Endodermal cell (in vitro differentiated cells): Measurements from ENCODE around the gene MEF2D. TPM values are rescaled to one million over a fixed set of nuclear protein-coding genes. Genes with fewer than 3 reads are reported as not detected.

Experiments used
- DNase-seq: peaks from one replicate; pipeline ENCODE4 v3.0.0-alpha.2; 2017
- H3K27ac ChIP-seq: 2 replicates; pipeline ENCODE4 v1.5.1; 2013; ENCODE audit warnings: mild to moderate bottlenecking, low read depth, low read length, moderate library complexity
- H3K27me3 ChIP-seq: 2 replicates; pipeline ENCODE4 v1.6.1; 2013; ENCODE audit warnings: mild to moderate bottlenecking, low read length, moderate library complexity; ENCODE audit not compliant: insufficient read depth, control insufficient read depth, poor library complexity, severe bottlenecking
- H3K36me3 ChIP-seq: 2 replicates; pipeline ENCODE4 v1.7.0; 2013; ENCODE audit warnings: mild to moderate bottlenecking, low read length, moderate library complexity; ENCODE audit not compliant: control insufficient read depth, insufficient read depth
- H3K4me1 ChIP-seq: one replicate; pipeline ENCODE4 v1.7.0; 2013; ENCODE audit warnings: low read length; ENCODE audit not compliant: control insufficient read depth, insufficient read depth
- H3K4me3 ChIP-seq: 2 replicates; pipeline ENCODE4 v1.5.1; 2013; ENCODE audit warnings: mild to moderate bottlenecking, low read length, moderate library complexity
- H3K9ac ChIP-seq: 2 replicates; pipeline ENCODE4 v1.6.1; 2013; ENCODE audit warnings: mild to moderate bottlenecking, low read length, moderate library complexity; ENCODE audit not compliant: poor library complexity, severe bottlenecking; ENCODE audit errors: extremely low read depth
- H3K9me3 ChIP-seq: 2 replicates; pipeline ENCODE4 v1.6.1; 2013; ENCODE audit warnings: mild to moderate bottlenecking, low read length, moderate library complexity; ENCODE audit not compliant: control insufficient read depth
- H3K27ac Mint-ChIP-seq: 2 replicates; pipeline ENCODE4 v1.8.0; 2020; ENCODE audit warnings: mixed read lengths
- H3K27me3 Mint-ChIP-seq: 2 replicates; pipeline ENCODE4 v1.8.0; 2021; ENCODE audit warnings: mild to moderate bottlenecking, mixed read lengths; ENCODE audit not compliant: insufficient read depth
- H3K36me3 Mint-ChIP-seq: 2 replicates; pipeline ENCODE4 v1.8.0; 2020; ENCODE audit warnings: low read depth, mixed read lengths
- H3K4me1 Mint-ChIP-seq: 2 replicates; pipeline ENCODE4 v1.8.0; 2020; ENCODE audit warnings: mixed read lengths
- H3K4me3 Mint-ChIP-seq: 2 replicates; pipeline ENCODE4 v1.8.0; 2020; ENCODE audit warnings: mild to moderate bottlenecking, moderate library complexity, mixed read lengths
- H3K9me3 Mint-ChIP-seq: 2 replicates; pipeline ENCODE4 v1.8.0; 2020; ENCODE audit warnings: mild to moderate bottlenecking, mixed read lengths
- CTCF ChIP-seq: fragments of 200-600 bp; sonication (generic); conservative IDR thresholded peaks from 2 replicates; pipeline ENCODE4 v1.5.0; 2021; ENCODE audit warnings: antibody characterized with exemption, mild to moderate bottlenecking
- WGBS, 2 experiments: methylation state at CpG; one replicate each; pipeline versions ENCODE4 v1.1.5 to v1.1.7; 2013; ENCODE audit warnings: missing lambda C conversion rate in 2 of 2, mixed read lengths in 1 of 2; ENCODE audit not compliant: insufficient coverage in 1 of 2, insufficient read length in 1 of 2; 5-methylcytosine and 5-hydroxymethylcytosine counted together
- total RNA-seq, 2 donors: library from RNA; stranded (reverse); fragmentation: NEBNext Ultra II Directional in 1 of 2; extraction: Animal tissue kit (Norgen Biotek cat#: 25700) in 1 of 2; gene quantifications; 2 replicates in 1 of 2; 3 replicates in 1 of 2; pipeline ENCODE4 v1.2.1, GENCODE V29; 2021

Gene MEF2D
- total RNA-seq, 2 donors from 2014 or later: 10.5 to 12.8 TPM

DNA sequence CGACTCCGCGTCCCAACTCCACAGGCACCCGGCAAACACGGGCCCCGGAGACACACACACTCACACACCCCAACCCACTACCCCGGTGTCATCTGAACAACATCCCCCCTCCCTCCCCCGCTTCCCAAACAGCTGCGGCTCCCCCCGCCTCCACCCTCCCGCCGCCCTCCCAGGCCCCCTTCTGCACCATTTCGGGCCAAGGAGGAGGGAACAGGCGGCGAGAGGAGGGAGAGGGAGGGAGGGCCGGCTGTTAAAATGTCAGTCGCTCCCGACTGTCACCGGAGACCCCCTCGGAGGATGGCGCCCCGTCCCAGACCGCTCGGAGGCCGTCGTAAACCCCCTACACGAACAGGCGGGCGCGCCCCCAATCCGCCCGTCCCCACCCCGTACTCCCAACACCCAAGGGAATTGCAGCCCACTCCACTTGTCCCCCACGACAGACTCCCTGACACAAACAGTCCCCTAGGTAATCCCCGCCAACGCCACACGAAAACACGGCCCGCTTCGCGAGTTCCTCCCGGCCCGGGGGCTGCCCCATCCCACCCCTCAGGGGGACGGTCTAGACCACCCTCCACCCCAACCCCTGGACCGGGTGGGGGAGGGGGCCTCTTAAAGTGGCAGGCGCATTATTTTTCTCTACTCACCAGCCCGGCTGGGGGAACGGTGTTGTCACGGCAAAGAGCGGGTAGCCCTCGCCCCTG, 583 bp downstream of the MEF2D start:
- H3K27me3 ChIP-seq: no peaks in the 10 kb centered on the region
- H3K36me3 ChIP-seq: no peaks in the 10 kb centered on the region
- peak overlapping the region; percentile 78 for H3K9ac ChIP-seq
- Mint-ChIP-seq H3K27ac (peak overlapping the region; percentile 89), H3K27me3 (no peaks in the 10 kb centered on the region), H3K4me1 (peaks cover 34% of the 10 kb centered on the region), H3K36me3 (no peaks in the 10 kb centered on the region), H3K9me3 (peaks cover 2% of the 10 kb centered on the region), H3K4me3 (peak overlapping the region; percentile 82)
- no peaks in the 10 kb centered on the region for H3K9me3 ChIP-seq
- DNase-seq: peak; percentile 79
- peak overlapping the region; percentile 89 for H3K27ac ChIP-seq
- H3K4me1 ChIP-seq: peaks cover 16% of the 10 kb centered on the region
- WGBS, 2 experiments: 0% methylated on average over 2 to 45 of the region's 51 CpGs
- no peak for TF ChIP-seq CTCF
- peak overlapping the region; percentile 91 for H3K4me3 ChIP-seq

- no peak overlapping the region for H3K27ac Mint-ChIP-seq
- H3K36me3 ChIP-seq: no peaks in the 10 kb centered on the region
- 0 to 3% methylated on average over 6 to 14 of the region's 14 CpGs for WGBS, 2 experiments
- DNase-seq: peak; percentile 81
- peak overlapping the region; percentile 91 for H3K4me3 ChIP-seq
- peak overlapping the region; percentile 22 for H3K9ac ChIP-seq
- no peaks in the 10 kb centered on the region for H3K27me3 ChIP-seq
- no peak for TF ChIP-seq CTCF
- no peak overlapping the region for H3K27ac ChIP-seq
- no peaks in the 10 kb centered on the region for H3K27me3 Mint-ChIP-seq
- no peaks in the 10 kb centered on the region for H3K36me3 Mint-ChIP-seq
- H3K4me3 Mint-ChIP-seq: peak overlapping the region; percentile 82
- no peaks in the 10 kb centered on the region for H3K9me3 ChIP-seq
- peaks cover 30% of the 10 kb centered on the region for H3K4me1 Mint-ChIP-seq
- peaks cover 2% of the 10 kb centered on the region for H3K9me3 Mint-ChIP-seq
- H3K4me1 ChIP-seq: peaks cover 12% of the 10 kb centered on the region
Measured at GRCh38 chr1:156499194-156499841, 1.3 kb downstream of the MEF2D start.

DNA sequence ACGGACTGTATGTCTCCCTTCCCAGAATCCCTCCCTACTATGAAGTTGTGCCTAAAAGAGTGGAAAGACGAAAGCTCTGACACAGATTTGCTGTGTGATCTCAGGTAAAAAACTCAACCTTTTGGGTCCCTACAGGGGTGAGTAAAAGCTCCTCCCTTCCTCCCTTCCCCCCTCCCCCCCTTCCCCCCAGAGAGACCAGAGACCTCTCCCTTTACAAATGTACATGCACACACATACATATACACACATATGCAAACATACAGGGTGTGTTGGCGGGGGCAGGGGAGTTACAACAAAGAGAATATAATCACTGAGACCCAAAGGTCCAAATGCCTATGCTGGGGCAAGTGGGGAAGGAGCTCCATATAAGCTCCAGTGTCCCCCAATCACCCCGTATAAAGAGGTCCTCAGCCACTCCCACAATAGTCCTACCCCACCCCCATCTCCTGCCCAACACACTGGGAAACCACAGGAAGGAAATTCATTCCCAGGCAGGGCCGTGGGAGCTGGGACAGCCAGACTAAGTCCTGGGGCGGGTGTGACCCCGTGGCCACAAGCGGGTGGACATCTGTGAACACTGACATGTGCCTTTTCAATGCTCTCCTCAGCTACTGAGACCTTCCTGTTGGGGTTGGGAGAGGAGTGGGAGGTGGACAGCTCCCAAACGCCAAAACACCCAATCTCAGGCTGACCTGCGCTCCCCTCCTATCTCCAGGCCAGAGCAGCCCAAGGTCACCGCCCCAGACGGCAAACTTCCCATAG, 2.0 kb downstream of the MEF2D start:
- no peak overlapping the region for H3K27ac Mint-ChIP-seq
- no peak overlapping the region for H3K27ac ChIP-seq
- H3K36me3 Mint-ChIP-seq: no peaks in the 10 kb centered on the region

More for the DNA sequence above, 2.0 kb downstream of the MEF2D start:
- Mint-ChIP-seq H3K9me3 (peaks cover 2% of the 10 kb centered on the region), H3K4me3 (peak overlapping the region; percentile 82), H3K27me3 (no peaks in the 10 kb centered on the region), H3K4me1 (peaks cover 25% of the 10 kb centered on the region)
- peak; percentile 78 for DNase-seq
- Histone ChIP-seq H3K4me3 (peak overlapping the region; percentile 91), H3K9me3 (no peaks in the 10 kb centered on the region), H3K4me1 (peaks cover 11% of the 10 kb centered on the region), H3K27me3 (no peaks in the 10 kb centered on the region), H3K36me3 (no peaks in the 10 kb centered on the region), H3K9ac (no peak overlapping the region)
- 32 to 33% methylated on average over 5 to 12 of the region's 12 CpGs for WGBS, 2 experiments
- TF ChIP-seq CTCF: no peak
